WTC11 (cell line): ENCODE measurements around the gene MSANTD1. TPM values are rescaled to one million over a fixed set of nuclear protein-coding genes. Genes with fewer than 3 reads are reported as not detected.
A peak's percentile ranks its signal among the peaks of the same experiment; 100 is the strongest.

ENCODE experiments used
- ATAC-seq: fragments of 200-7000 bp; cut with Tn5 transposase; 2 replicates; pipeline ENCODE4 v1.10.0; 2021; ENCODE audit warnings: mild to moderate bottlenecking, moderate library complexity
- CTCF ChIA-PET: fragments of 300-600 bp; sonication (Branson Sonifier 250); formaldehyde crosslinking; loops from one replicate; lab custom pipeline; 2021; ENCODE audit warnings: antibody characterized with exemption; lab: Charles Lee
- POLR2A ChIA-PET: fragments of 350-600 bp; sonication (Branson Sonifier 250); formaldehyde crosslinking; loops from one replicate; lab custom pipeline; 2021; ENCODE audit warnings: antibody characterized with exemption; lab: Charles Lee
- DNase-seq: peaks from one replicate; pipeline ENCODE4 v3.0.0; 2021; ENCODE audit warnings: low spot score
- H3K27ac Mint-ChIP-seq: 2 replicates; pipeline ENCODE4 v1.8.0; 2021; ENCODE audit warnings: mixed read lengths
- H3K27me3 Mint-ChIP-seq: 2 replicates; pipeline ENCODE4 v1.8.0; 2021; ENCODE audit warnings: low read depth, mild to moderate bottlenecking, moderate library complexity, mixed read lengths
- H3K36me3 Mint-ChIP-seq: 2 replicates; pipeline ENCODE4 v1.8.0; 2021; ENCODE audit warnings: mixed read lengths
- H3K4me1 Mint-ChIP-seq: 2 replicates; pipeline ENCODE4 v1.8.0; 2022; ENCODE audit warnings: mixed read lengths
- H3K4me3 Mint-ChIP-seq: 2 replicates; pipeline ENCODE4 v1.8.0; 2021; ENCODE audit warnings: mild to moderate bottlenecking, moderate library complexity, mixed read lengths
- H3K9me3 Mint-ChIP-seq: 2 replicates; pipeline ENCODE4 v1.8.0; 2021; ENCODE audit warnings: mixed read lengths
- ATF1 ChIP-seq: sonication (generic); formaldehyde crosslinking; IDR thresholded peaks from 2 replicates; pipeline ENCODE4 v1.8.1; 2023; ENCODE audit warnings: mild to moderate bottlenecking, moderate library complexity, missing genetic modification reagents
- CREB1 ChIP-seq: sonication (generic); formaldehyde crosslinking; IDR thresholded peaks from 2 replicates; pipeline ENCODE4 v1.8.0; 2023; ENCODE audit warnings: mild to moderate bottlenecking, missing genetic modification reagents
- CREM ChIP-seq: sonication (generic); formaldehyde crosslinking; IDR thresholded peaks from 2 replicates; pipeline ENCODE4 v1.8.1; 2022; ENCODE audit warnings: mild to moderate bottlenecking, missing genetic modification reagents, moderate library complexity
- ESRRA ChIP-seq: sonication (generic); formaldehyde crosslinking; IDR thresholded peaks from 2 replicates; pipeline ENCODE4 v1.8.1; 2022; ENCODE audit warnings: mild to moderate bottlenecking, missing genetic modification reagents, borderline replicate concordance
- IRF2 ChIP-seq: sonication (generic); formaldehyde crosslinking; IDR thresholded peaks from 2 replicates; pipeline ENCODE4 v1.8.0; 2022; ENCODE audit warnings: low read depth, missing genetic modification reagents, borderline replicate concordance
- MYBL2 ChIP-seq: sonication (generic); formaldehyde crosslinking; IDR thresholded peaks from 2 replicates; pipeline ENCODE4 v1.8.1; 2023; ENCODE audit warnings: mild to moderate bottlenecking, moderate library complexity, missing genetic modification reagents
- NFATC4 ChIP-seq: fragments of 250-450 bp; sonication (Bioruptor Pico); IDR thresholded peaks from 2 replicates; pipeline ENCODE4 v1.9.0; 2021; ENCODE audit warnings: mild to moderate bottlenecking
- NR1H2 ChIP-seq: sonication (generic); formaldehyde crosslinking; IDR thresholded peaks from 2 replicates; pipeline ENCODE4 v1.9.0; 2021; ENCODE audit warnings: mild to moderate bottlenecking, moderate library complexity, missing genetic modification reagents
- NR2C2 ChIP-seq: sonication (generic); formaldehyde crosslinking; IDR thresholded peaks from 2 replicates; pipeline ENCODE4 v1.8.0; 2022; ENCODE audit warnings: mild to moderate bottlenecking, missing genetic modification reagents
- OVOL2 ChIP-seq: fragments of 250-450 bp; sonication (Bioruptor Pico); IDR thresholded peaks from 2 replicates; pipeline ENCODE4 v1.9.0; 2021; ENCODE audit warnings: mild to moderate bottlenecking, borderline replicate concordance
- RORB ChIP-seq: fragments of 250-450 bp; sonication (Bioruptor Pico); IDR thresholded peaks from 2 replicates; pipeline ENCODE4 v1.9.0; 2021; ENCODE audit warnings: mild to moderate bottlenecking
- SMAD3 ChIP-seq: sonication (generic); formaldehyde crosslinking; IDR thresholded peaks from 2 replicates; pipeline ENCODE4 v1.8.0; 2022; ENCODE audit warnings: missing genetic modification reagents, mild to moderate bottlenecking, borderline replicate concordance
- SOX15 ChIP-seq: fragments of 250-450 bp; sonication (Bioruptor Pico); IDR thresholded peaks from 2 replicates; pipeline ENCODE4 v1.9.0; 2021; ENCODE audit warnings: mild to moderate bottlenecking
- TEAD4 ChIP-seq: sonication (generic); formaldehyde crosslinking; IDR thresholded peaks from 2 replicates; pipeline ENCODE4 v1.8.0; 2022; ENCODE audit warnings: mild to moderate bottlenecking, missing genetic modification reagents
- ZBTB21 ChIP-seq: sonication (generic); formaldehyde crosslinking; IDR thresholded peaks from 2 replicates; pipeline ENCODE4 v1.8.1; 2023; ENCODE audit warnings: mild to moderate bottlenecking, missing genetic modification reagents, borderline replicate concordance
- total RNA-seq: library from RNA; stranded (reverse); gene quantifications from 3 replicates; pipeline ENCODE4 v1.2.3, GENCODE V29; 2021
- TF ChIP-seq, protein P1 (sequence below): sonication (generic); formaldehyde crosslinking; conservative IDR thresholded peaks from 2 replicates; pipeline ENCODE4 v1.8.1; 2022; ENCODE audit warnings: mild to moderate bottlenecking, missing genetic modification reagents
- TF ChIP-seq, protein P2 (sequence below): sonication (generic); formaldehyde crosslinking; IDR thresholded peaks from 2 replicates; pipeline ENCODE4 v1.8.1; 2022; ENCODE audit warnings: mild to moderate bottlenecking, moderate library complexity, missing genetic modification reagents
- TF ChIP-seq, protein P3 (sequence below): fragments of 250-450 bp; sonication (Bioruptor Pico); IDR thresholded peaks from 2 replicates; pipeline ENCODE4 v1.9.0; 2021; ENCODE audit warnings: moderate library complexity, mild to moderate bottlenecking, inconsistent platforms, borderline replicate concordance
- TF ChIP-seq, protein P4 (sequence below): sonication (generic); formaldehyde crosslinking; IDR thresholded peaks from 2 replicates; pipeline ENCODE4 v1.8.1; 2023; ENCODE audit warnings: mild to moderate bottlenecking, moderate library complexity, missing genetic modification reagents
- TF ChIP-seq, protein P5 (sequence below): fragments of 250-450 bp; sonication (Bioruptor Pico); IDR thresholded peaks from 2 replicates; pipeline ENCODE4 v1.8.0; 2021; ENCODE audit warnings: mild to moderate bottlenecking
- TF ChIP-seq, protein P6 (sequence below): fragments of 250-450 bp; sonication (Bioruptor Pico); IDR thresholded peaks from 2 replicates; pipeline ENCODE4 v1.9.0; 2021; ENCODE audit warnings: mild to moderate bottlenecking

Gene MSANTD1
- total RNA-seq, 1 experiment from 2014 or later, result 0.98 TPM

DNA sequence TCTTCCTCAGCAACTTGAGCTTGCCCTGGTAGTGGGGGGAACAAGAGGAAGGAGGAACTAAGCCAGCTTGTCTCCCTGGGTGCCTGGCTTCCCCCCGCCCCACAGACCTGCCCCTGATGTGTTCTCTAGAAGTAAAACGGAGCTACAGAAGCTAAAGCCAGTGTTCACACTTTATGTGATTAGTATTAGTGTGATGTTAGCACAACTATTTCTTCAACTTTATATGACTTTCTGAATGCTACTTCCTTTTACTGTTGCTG, 54.5 kb downstream of the MSANTD1 start:
- H3K4me1 Mint-ChIP-seq, result peaks cover 49% of the 10 kb centered on the region
- ChIA-PET POLR2A (no interaction called here), CTCF (interaction anchor here (1.1 to 8.1 kb wide), 3 partner anchors 15 to 63 kb away, joined by 4 to 85 read pairs (median 6); no protein-coding TSS in a partner anchor)
- H3K36me3 Mint-ChIP-seq, result no peaks in the 10 kb centered on the region
- no peak overlapping the region for H3K27ac Mint-ChIP-seq
- H3K4me3 Mint-ChIP-seq, result no peak overlapping the region
- ATAC-seq (no peak), DNase-seq (no peak)
- no peaks in the 10 kb centered on the region for H3K27me3 Mint-ChIP-seq
- TF ChIP-seq CREB1 (CRISPR knock-in tag) (no peak), OVOL2 (CRISPR knock-in tag) (no peak), CREM (CRISPR knock-in tag) (no peak)
- no peaks in the 10 kb centered on the region for H3K9me3 Mint-ChIP-seq

DNA sequence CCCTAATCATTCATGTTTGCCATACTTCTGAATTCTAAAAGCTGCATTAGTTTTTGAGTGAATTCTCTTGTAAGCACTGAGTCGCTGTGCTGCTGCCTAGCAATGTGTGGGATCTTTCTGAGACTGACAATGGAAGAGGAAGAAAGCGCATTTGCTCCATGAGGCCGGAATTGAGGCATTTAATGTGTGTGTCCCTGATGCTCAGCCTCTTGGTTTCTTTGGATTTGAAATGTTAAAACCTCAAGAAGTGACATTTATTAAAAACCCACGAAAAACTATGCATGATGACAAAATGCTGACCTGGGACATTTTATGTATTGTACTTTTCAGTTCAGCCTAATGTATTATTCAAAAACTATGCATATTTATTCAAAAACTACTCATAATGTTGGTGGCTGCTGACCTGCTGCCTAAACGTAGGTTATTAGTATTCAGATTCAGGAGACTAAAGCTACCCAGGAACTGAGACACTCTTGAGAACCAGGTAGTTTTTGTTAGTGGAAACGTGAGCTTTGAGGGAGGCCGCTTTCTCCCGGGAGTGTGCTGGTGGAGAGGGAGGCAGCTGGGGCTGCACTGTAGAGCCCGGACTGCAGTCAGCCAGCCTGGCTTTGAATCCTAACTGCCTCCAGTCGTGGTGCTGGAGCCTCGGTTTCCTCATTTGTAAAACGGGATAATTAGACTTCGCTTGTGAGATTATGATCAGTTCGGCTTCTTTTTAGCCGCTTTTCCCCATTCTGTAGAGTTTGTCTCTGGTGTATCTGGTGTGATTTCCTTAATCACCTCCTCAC, 55.2 kb downstream of the MSANTD1 start:
- H3K27me3 Mint-ChIP-seq, result no peaks in the 10 kb centered on the region
- H3K4me1 Mint-ChIP-seq, result peaks cover 53% of the 10 kb centered on the region
- TF ChIP-seq, protein P1, sequence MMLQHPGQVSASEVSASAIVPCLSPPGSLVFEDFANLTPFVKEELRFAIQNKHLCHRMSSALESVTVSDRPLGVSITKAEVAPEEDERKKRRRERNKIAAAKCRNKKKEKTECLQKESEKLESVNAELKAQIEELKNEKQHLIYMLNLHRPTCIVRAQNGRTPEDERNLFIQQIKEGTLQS, result no peak
- TF ChIP-seq, protein P2, sequence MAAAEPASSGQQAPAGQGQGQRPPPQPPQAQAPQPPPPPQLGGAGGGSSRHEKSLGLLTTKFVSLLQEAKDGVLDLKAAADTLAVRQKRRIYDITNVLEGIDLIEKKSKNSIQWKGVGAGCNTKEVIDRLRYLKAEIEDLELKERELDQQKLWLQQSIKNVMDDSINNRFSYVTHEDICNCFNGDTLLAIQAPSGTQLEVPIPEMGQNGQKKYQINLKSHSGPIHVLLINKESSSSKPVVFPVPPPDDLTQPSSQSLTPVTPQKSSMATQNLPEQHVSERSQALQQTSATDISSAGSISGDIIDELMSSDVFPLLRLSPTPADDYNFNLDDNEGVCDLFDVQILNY (CRISPR knock-in tag), result no peak
- TF ChIP-seq SMAD3 (CRISPR knock-in tag), result no peak
- TF ChIP-seq ZBTB21, result no peak
- no peak for TF ChIP-seq MYBL2 (CRISPR knock-in tag)
- TF ChIP-seq SOX15, result no peak
- TF ChIP-seq, protein P3, sequence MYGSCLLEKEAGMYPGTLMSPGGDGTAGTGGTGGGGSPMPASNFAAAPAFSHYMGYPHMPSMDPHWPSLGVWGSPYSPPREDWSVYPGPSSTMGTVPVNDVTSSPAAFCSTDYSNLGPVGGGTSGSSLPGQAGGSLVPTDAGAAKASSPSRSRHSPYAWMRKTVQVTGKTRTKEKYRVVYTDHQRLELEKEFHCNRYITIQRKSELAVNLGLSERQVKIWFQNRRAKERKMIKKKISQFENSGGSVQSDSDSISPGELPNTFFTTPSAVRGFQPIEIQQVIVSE (CRISPR knock-in tag), result no peak
- TF ChIP-seq ESRRA, result no peak
- no peak for TF ChIP-seq NR2C2 (CRISPR knock-in tag)
- no peak for TF ChIP-seq NR1H2 (CRISPR knock-in tag)
- TF ChIP-seq, protein P4, sequence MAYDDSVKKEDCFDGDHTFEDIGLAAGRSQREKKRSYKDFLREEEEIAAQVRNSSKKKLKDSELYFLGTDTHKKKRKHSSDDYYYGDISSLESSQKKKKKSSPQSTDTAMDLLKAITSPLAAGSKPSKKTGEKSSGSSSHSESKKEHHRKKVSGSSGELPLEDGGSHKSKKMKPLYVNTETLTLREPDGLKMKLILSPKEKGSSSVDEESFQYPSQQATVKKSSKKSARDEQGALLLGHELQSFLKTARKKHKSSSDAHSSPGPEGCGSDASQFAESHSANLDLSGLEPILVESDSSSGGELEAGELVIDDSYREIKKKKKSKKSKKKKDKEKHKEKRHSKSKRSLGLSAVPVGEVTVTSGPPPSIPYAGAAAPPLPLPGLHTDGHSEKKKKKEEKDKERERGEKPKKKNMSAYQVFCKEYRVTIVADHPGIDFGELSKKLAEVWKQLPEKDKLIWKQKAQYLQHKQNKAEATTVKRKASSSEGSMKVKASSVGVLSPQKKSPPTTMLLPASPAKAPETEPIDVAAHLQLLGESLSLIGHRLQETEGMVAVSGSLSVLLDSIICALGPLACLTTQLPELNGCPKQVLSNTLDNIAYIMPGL, result no peak
- TF ChIP-seq IRF2, result no peak
- TF ChIP-seq CREB1 (CRISPR knock-in tag), result no peak
- TF ChIP-seq, protein P5, sequence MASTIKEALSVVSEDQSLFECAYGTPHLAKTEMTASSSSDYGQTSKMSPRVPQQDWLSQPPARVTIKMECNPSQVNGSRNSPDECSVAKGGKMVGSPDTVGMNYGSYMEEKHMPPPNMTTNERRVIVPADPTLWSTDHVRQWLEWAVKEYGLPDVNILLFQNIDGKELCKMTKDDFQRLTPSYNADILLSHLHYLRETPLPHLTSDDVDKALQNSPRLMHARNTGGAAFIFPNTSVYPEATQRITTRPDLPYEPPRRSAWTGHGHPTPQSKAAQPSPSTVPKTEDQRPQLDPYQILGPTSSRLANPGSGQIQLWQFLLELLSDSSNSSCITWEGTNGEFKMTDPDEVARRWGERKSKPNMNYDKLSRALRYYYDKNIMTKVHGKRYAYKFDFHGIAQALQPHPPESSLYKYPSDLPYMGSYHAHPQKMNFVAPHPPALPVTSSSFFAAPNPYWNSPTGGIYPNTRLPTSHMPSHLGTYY (CRISPR knock-in tag), result no peak
- TF ChIP-seq NFATC4 (CRISPR knock-in tag), result no peak
- no peak for TF ChIP-seq RORB (CRISPR knock-in tag)
- no peak for TF ChIP-seq CREM (CRISPR knock-in tag)
- no peak for TF ChIP-seq ATF1
- TF ChIP-seq, protein P6, sequence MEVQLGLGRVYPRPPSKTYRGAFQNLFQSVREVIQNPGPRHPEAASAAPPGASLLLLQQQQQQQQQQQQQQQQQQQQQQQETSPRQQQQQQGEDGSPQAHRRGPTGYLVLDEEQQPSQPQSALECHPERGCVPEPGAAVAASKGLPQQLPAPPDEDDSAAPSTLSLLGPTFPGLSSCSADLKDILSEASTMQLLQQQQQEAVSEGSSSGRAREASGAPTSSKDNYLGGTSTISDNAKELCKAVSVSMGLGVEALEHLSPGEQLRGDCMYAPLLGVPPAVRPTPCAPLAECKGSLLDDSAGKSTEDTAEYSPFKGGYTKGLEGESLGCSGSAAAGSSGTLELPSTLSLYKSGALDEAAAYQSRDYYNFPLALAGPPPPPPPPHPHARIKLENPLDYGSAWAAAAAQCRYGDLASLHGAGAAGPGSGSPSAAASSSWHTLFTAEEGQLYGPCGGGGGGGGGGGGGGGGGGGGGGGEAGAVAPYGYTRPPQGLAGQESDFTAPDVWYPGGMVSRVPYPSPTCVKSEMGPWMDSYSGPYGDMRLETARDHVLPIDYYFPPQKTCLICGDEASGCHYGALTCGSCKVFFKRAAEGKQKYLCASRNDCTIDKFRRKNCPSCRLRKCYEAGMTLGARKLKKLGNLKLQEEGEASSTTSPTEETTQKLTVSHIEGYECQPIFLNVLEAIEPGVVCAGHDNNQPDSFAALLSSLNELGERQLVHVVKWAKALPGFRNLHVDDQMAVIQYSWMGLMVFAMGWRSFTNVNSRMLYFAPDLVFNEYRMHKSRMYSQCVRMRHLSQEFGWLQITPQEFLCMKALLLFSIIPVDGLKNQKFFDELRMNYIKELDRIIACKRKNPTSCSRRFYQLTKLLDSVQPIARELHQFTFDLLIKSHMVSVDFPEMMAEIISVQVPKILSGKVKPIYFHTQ (CRISPR knock-in tag), result no peak
- TF ChIP-seq TEAD4 (CRISPR knock-in tag), result no peak
- ChIA-PET POLR2A (no interaction called here), CTCF (interaction anchor here (1.1 to 8.1 kb wide), 3 partner anchors 14 to 63 kb away, joined by 4 to 85 read pairs (median 6); no protein-coding TSS in a partner anchor)
- DNase-seq (no peak), ATAC-seq (peak; percentile 11; the same call in 1 of the 2 replicates)
- peak overlapping the region; percentile 62 for H3K27ac Mint-ChIP-seq
- no peaks in the 10 kb centered on the region for H3K36me3 Mint-ChIP-seq
- no peak overlapping the region for H3K4me3 Mint-ChIP-seq
- H3K9me3 Mint-ChIP-seq, result no peaks in the 10 kb centered on the region
